RKO (cell line): ENCODE measurements around the gene PXDC1.

ENCODE experiments used
- DNase-seq: peaks from one replicate; pipeline ENCODE4 v3.0.0-alpha.2; 2016; ENCODE audit warnings: low spot score

Gene PXDC1, protein sequence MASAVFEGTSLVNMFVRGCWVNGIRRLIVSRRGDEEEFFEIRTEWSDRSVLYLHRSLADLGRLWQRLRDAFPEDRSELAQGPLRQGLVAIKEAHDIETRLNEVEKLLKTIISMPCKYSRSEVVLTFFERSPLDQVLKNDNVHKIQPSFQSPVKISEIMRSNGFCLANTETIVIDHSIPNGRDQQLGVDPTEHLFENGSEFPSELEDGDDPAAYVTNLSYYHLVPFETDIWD

DNA sequence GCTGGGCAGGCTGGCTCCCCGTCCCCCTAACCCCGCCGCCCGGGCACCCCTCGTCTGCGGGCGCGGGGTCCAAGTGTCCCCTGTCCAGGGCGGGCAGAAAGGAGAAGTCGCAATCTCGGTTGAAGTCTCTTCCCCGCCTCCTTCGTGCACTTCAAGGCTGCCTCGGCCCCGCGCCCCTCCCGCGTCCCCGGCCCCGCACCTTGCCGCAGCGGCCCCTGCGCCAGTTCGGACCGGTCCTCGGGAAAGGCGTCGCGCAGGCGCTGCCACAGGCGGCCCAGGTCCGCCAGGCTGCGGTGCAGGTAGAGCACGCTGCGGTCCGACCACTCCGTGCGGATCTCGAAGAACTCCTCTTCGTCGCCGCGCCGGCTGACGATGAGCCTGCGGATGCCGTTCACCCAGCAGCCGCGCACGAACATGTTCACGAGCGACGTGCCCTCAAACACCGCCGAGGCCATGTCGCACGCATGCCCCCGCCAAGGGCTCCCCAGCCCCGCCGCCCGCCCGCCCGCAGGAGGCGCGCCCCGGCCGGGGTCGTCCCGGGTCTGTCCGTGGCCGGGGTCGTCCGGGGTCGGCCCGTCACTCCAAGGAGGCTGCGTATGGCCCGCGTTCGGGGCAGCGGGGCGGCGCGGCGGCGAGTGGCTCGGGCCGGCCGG lies at the start of gene PXDC1:
TSS of gene PXDC1 (minus strand) at position 637 of the 653 bp plus-strand sequence. CDS start at position 455, 182 bp downstream.
- DNase-seq = no peak

DNA sequence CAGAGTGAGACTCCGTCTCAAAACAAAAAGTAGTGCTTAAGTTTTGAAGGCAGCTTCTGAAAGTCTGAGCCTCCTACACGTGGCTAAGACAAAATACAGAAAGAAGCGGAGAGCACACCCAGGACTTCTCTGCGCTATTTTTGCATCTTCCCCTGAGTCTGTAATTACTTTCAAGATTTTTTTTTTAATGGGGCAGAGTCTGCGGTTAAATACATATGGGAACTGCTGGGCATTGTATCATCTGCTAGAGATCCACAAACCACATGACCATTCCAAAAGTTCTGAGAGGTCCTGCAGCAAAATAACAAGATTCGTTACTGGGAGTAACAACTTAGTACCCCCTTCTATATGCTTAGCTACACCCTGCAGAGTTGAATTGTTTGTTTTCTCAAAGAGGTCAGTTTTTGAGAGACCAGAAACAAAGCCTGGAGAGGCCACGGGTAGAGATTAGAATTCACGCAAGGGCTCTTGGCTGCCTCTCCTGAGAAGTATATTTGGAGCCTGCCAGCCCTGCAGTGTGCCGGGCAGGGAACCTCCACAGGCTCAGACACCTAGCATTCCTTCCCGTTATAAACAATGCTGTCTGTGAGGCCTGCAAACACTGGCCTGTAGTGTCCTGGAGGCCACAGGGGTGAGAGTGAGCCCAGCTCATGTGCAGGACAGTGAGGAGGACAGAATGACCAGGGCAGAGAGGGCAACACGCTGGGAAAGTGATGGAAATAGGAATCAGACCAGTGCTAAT lies 49.5 kb upstream of the PXDC1 start:
- no peak for DNase-seq

DNA sequence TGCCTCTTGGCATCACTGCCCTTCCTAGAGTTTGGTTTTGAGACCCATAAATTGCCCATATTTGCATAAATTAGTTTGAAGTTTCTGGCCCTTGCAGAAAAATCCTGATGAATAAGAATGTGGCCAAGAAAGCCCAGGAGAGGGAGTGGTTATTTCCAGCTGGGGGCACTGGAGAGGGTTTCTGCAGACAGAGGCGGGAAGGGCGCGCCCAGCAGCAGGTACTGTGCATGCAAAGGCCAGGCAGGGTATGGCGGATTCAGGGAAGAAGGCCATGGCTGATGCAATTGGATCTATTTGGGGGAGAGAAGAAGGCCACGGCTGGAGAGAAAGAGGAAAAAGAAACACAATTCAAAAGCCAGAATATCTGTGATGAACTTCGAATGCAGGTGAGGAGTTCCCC lies 48.2 kb upstream of the PXDC1 start:
- no peak for DNase-seq

DNA sequence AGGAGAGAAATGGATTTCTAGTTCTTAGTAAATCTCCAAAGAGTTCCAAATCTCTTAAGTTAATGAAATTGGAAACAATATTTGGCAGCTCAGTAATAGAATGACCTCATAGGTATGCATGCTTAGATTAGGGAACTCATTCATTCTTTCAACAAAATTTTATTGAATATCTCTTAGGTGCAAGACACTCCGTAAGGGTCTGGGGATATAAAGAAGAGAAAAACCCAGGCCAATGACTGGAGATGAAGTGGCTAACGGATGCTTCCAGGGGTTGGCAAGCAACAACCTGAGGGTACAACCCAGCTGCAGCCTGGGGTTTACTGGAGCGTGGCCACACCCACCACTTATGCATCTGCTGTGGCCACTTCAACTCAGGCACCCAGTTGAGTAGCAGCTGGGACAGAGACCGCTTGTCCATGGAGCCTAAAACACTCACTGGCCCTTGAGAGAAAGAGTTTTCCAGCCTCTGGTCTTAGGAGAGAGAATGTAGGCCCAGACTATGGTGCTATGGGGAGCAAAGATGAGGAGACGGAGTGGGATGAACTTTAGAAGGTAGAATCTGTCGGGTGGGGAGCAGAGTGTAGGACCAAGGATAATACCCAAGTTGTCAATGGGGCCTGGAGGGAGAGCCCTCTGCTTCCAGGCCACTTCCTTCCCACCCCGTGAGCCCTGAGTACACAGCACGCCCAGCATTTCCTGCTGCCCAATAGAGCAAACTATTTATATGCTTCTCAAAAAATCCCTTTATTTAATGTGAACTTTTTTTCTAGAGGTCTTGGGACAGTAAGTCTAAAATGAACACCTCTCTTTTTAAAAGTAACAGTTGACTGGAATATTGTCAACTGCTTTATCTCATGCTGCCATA lies 46.8 kb upstream of the PXDC1 start:
- no peak for DNase-seq

DNA sequence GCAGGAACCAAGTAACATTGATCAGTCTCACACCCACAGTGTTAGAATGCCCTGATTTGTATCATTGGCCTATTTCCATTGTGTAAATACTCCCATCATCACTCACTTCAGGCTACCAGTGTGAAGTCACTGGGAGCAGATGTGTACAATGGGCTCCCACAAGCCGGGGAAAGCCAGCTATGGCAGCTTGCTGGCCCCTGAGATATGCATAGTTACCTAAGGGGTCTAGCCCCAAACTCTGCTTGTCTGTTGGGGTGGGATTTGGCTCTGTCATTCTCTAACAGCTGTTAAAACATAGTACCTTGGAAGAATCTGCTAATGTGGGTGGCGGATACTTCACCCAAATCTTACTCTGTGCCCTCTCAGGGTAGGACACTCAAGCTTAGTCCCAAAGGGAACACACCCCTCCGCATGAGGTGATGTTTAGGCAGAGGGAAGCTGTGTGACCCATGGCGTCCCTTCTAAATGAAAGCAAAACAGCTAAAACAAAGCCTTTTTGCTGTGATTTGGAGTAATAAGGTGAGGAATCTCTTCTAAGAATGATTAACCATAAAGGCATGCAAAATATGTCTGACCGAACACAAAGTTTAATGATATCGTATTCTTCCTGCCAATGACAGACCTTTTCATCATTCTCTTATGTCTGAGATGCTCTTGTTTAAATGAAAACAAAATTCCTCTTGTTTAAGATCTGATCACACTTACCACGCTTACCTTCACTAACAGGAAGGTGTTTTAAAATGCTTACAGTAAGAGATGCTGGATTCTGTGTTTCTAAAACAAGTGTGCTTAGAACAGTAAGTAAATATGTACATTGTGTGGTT lies 45.9 kb upstream of the PXDC1 start:
- peak; percentile 44 for DNase-seq

DNA sequence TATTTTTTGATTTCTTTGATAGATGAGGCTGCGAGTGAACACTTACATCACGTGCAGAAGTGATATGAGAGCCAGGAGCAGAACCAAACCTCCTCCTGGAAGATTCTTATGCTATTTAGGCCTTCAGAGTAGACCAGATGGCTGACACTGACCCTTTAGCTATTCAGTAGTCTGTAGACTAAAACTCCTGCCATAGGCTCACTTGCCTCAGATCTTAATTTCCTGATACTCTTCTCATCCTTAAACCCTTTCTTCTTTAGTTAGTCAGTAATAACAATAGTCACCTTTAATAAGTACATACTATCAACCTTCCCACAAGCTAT lies 45.2 kb upstream of the PXDC1 start:
- DNase-seq = no peak

DNA sequence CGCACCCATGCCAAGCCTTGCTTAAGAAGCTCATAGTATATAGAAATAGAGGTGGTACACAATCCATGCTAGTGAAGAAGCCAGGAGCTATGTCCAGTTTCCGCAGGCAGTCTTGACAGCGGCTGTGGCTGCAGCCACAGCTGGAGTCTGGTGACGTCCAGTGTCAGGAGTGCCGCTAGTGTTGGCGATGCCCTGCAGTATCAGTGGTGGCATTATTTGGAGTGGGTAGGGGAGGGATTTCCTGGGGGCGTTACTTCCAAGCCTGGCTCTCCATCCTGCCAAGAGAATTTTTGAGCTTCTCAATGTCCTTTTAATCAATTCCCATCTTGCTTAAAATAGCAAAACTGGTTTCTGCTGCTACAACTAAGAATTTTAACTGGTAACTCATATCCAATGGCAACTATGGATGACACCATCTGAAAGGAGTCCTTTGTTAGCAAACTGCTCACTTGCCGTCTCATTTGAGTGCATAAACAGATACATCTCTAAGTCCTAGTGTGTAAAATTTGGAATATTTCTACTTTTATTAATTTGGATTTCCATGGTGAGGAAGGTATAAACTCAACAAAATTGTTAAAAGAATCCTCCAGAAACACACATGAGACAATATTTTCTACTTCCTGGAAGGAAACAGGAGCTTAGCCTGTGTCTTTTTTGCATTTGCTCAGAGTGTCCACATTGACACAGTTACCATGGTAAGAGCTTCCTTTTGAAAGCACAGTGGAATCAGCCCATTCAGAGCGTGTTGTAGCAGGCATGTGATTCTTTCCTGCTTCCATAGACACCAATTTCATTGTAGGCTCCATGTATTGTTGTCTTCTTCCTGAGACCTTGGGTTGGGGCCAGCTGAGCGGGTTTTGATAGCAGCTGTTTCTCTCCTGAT lies 44.6 kb upstream of the PXDC1 start:
- no peak for DNase-seq

DNA sequence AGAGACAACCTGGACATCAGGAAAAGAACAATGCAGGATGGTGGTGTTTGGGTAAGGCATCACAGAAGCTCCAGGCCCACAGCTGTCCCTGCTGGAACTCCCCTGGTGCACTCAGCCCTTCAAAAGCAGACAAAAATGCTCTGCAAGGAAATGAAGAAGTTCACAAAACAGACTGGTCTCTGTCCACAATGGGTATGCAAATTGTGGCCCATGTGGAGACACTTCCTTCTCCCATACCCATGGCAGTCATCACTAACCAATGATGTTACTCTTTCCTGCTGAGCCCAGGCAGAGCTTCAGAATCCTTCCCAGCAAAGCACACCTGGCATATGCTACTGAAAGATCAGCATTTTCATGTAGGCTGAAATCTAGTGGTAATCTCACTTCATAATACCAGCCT lies 42.6 kb upstream of the PXDC1 start:
- DNase-seq = no peak

DNA sequence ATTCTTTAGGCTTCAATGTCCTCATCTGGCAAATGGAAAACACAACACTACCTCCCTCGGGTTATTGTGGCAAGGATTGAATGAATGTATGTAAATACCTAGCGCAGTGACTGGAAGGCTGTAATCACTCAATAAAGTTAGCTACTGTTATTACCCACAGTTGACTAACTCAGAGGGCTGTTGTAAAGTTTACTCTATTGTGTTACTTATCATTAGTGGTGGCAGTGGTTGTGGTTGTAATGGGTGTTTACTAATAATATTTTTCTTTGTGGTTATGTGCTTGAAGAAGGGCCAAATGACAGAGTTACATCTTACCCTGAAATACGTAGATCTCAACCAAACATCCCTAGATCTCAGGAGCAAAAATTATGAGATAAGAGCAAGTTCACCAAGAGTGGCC lies 42.0 kb upstream of the PXDC1 start:
- DNase-seq = no peak

DNA sequence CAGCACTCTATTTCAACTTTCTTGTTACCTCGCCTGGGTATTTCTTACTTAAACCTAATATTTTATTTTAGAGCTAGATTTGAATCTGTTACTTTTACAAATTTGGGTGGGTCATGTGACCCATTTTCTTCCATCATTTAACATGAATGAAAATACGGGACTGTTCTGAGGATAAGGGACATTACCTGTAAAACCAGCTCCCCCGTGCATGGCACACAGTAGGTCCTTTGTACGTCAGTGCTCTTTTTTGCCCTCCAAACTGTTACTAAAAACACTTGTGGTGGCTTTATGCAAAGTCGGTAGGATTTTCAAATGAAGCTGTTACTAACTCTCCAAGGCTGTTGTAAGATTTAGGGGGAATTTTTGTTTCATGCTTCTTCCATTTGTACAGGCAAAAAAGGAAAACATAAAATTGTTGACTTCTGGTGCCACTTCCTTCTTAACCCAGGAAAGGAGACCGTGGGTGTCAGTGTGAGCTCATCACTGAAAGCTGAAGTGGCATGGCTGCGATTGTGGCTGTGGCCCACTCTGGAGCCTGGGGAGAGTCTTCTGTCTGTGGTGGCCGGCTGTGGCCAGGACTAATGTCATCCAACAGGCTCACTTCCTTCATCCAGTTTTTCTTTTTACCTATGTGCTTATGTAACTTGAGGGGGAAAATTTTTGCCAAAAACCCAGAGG lies 40.2 kb upstream of the PXDC1 start:
- no peak for DNase-seq

DNA sequence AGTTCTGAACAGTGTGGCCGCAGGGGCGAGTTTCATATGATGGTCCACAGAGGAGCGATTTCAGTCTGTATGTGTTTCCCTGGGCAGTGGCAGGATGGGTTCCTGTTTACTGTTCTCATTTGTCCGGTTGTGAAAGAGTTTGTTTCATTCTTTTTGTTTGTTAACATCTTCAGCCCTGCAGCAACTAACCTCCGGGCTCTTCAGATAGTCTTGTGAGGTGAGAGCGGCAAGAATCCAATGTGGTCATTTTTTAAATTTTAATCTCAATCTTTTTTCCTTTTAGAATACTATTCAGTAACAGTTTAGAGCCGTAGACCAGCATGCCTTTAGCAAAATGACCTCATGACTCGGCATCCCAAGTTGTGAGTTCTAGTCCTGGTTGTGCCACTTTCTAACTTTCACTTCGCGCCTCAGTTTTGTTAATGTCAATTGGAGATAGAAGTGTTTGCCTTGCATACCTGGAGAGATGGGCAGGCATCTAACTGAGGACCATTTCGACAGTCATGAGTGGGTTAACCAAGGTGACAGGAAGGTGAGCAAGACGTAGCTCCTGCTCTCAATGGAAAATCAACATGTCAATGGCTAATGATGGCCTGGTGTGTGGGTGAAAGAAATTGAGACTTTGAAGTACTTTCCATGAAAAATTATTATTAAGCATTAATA lies 38.5 kb upstream of the PXDC1 start:
- DNase-seq = no peak

DNA sequence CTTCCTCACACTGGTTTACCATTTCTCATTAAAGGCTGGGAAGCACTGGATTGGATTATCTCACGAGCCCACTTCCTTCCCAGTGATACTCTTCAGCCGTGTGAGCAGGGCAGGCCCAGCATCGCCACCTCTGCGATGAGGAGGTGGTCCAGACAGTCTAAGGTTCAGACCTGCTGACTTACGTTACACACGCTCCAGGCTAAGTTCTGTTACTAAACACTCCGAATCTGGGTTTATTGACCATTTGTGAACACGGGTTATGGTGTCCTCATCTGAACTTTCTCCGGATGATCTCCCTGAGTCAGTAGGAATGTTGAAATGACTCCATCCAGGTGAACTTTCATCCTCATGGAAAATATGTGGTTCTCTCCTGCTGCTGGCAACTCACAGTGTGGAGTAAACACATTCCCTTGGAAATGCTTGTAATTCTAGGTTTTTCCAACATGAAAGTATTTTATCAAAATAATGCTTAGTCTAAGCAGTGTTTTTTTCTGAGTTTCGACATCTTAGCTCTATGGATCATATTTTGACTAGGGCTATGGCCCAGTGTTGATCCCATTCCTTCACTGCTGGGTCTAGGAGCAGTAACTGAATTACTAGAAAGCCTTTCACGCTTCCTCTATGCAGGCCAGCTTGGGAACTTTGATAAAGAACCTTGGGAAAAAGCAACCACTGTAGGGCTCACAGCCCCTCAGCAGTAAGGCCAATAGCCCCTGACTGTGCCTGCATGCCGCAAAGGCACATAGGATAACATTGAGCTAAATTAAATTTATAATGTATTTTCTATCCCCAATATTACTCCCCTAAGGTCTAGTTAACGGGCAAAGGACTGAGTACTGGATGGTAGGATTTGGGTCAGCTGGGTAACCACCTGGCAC lies 37.7 kb upstream of the PXDC1 start:
- DNase-seq = no peak

DNA sequence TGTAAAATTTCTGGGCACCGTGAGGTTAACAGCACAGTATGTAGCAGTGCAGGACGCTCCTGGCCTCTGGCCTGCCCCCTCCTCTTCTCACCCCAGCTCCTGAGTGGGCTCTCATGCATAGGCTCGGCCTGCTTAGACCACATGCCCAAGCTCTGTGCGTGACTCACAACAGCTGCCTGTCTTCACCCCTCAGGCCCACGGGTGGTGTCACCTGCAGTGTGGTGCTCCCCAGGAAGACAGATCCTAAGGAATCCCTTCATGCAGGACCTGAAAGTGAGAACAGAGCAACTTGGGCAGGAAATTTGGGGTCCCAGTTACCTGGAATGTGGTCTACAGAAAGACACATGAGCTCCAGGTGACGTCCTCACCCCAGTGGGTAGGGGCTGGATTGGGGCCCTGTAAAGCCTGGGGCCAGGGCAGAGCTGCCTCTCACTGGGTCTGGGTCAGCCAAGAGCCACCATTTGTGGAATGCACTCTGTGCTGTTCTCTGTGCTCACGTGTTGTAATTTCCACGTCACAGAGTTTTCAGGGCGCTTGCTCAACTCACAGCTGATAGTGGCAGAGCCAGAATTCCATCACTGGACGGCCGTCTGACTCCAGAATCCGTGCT lies 37.0 kb upstream of the PXDC1 start:
- no peak for DNase-seq

DNA sequence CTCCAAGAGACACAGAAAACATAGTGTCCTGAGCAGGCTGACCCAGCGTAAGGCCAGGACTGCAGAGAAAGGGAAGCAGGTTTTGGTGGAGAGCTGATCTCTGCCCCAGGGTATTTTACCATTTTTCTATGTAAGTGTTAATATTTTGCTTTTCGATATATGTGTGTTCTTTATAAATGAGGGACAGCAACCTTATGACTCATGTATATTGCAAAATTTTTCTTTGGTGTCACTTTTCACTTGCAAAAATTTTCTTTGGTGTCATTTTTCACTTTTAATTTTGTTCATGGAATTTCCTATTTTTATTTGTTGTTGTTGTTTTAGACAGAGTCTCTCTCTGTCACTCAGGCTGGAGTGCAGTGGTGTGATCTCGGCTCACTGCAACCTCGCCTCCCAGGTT lies 34.6 kb upstream of the PXDC1 start:
- DNase-seq = no peak

DNA sequence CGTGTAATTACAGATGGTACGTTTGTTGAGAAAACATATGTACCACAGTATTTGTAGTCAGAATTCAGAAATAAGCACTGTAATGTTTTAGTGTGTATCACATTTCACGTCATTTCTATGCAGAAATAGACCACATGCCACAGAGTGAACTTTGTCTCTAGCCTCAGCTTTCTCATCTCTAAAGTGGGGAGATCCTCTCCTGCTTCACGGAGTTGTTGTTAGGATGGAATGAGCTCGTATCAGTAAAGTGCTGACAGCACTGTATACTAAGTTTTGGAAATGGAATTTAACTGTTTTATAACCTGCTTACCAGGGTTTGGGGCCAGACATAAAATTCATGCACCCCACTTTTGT lies 34.2 kb upstream of the PXDC1 start:
- no peak for DNase-seq

DNA sequence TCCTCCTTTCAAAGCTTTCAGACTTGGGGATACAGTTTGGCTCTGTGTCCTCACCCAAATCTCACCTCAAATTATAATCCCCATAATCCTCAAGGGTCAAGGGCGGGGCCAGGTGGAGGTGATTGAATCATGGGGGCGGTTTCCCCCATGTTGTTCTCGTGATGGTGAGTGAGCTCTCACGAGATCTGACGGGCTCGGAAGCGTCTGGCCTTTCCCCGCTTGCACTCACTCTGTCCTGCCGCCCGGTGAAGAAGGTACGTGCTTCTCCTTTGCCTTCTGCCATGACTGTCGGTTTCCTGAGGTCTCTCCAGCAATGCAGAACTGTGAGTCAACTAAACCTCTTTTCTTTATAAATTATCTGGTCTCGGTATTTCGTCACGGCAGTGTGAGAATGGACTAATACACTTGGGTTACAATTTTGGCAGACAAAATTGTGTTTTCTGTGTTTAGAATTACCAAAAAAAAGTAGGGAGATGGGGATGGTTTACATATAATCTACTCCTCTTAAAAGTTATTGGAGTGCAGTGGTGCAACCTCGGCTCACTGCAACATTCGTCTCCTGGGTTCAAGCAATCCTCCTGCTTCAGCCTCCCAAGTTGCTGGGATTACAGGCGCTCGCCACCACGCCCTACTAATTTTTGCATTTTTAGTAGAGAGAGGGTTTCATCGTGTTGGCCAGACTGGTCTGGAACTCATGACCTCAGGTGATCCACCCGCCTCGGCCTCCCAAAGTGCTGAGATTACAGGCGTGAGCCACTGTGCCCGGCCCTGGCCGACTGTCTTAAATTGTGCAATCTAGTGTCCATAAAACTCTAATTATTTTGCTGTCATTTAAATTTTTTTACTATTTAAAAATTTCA lies 33.6 kb upstream of the PXDC1 start:
- DNase-seq = no peak

DNA sequence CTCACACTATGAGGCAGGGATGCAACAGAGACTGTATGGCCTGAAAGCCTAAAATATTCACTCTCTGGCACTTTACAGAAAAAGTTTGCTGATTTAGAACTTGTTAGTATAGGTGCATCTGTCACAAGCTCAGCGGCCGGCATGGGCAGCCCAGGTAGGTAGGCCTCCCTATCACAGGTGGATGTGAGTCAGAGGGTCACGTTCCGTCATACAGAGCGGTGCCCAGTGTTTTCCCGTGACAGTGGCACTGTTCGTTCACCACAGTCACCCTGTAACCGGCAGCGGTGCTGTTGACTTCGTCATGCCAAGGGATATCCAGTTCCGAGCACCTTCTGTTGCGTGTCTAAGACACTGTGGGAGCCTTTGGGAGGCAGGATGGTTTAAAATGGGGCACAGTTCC lies 32.9 kb upstream of the PXDC1 start:
- DNase-seq = no peak
